ENCODE results near the gene HNRNPDL. TPM values are rescaled to one million over a fixed set of nuclear protein-coding genes. Genes with fewer than 3 reads are reported as not detected.

The HNRNPDL gene
- total and polyA plus RNA-seq, 2 of the 13 experiments (the other 11 are each of a cell fraction or from before 2014, with no cell fraction given), result 167 to 414 TPM

DNA sequence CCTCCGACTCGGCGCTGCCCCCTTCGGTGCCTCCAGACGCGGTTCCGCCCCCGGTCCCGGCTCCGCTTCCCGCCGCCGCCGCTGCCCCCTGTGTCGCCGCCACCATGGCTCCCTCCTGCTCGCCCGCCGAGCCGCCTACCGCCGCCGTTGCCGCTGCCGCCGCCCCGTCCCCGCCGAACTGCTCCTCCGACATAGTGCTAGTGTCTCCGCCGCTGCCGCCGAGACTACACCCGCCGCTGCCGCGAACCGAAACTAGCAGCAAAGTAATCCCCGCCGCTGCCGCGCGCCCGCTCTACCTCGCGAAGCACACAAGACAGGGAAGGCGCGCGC lies 56.8 kb downstream of the HNRNPDL start (continued):
- TF ChIP-seq CCAR2 (optimal IDR thresholded peaks at IDR 0.05; ENCODE audit: low read depth, low read length), result no peak
- TF ChIP-seq, protein P1, sequence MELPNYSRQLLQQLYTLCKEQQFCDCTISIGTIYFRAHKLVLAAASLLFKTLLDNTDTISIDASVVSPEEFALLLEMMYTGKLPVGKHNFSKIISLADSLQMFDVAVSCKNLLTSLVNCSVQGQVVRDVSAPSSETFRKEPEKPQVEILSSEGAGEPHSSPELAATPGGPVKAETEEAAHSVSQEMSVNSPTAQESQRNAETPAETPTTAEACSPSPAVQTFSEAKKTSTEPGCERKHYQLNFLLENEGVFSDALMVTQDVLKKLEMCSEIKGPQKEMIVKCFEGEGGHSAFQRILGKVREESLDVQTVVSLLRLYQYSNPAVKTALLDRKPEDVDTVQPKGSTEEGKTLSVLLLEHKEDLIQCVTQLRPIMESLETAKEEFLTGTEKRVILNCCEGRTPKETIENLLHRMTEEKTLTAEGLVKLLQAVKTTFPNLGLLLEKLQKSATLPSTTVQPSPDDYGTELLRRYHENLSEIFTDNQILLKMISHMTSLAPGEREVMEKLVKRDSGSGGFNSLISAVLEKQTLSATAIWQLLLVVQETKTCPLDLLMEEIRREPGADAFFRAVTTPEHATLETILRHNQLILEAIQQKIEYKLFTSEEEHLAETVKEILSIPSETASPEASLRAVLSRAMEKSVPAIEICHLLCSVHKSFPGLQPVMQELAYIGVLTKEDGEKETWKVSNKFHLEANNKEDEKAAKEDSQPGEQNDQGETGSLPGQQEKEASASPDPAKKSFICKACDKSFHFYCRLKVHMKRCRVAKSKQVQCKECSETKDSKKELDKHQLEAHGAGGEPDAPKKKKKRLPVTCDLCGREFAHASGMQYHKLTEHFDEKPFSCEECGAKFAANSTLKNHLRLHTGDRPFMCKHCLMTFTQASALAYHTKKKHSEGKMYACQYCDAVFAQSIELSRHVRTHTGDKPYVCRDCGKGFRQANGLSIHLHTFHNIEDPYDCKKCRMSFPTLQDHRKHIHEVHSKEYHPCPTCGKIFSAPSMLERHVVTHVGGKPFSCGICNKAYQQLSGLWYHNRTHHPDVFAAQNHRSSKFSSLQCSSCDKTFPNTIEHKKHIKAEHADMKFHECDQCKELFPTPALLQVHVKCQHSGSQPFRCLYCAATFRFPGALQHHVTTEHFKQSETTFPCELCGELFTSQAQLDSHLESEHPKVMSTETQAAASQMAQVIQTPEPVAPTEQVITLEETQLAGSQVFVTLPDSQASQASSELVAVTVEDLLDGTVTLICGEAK (IDR thresholded peaks at IDR 0.05), result no peak
- TF ChIP-seq, protein P1 (CRISPR knock-in tag; IDR thresholded peaks at IDR 0.05), result no peak; the same call in 1 of the 2 replicates
- TF ChIP-seq, protein P2, sequence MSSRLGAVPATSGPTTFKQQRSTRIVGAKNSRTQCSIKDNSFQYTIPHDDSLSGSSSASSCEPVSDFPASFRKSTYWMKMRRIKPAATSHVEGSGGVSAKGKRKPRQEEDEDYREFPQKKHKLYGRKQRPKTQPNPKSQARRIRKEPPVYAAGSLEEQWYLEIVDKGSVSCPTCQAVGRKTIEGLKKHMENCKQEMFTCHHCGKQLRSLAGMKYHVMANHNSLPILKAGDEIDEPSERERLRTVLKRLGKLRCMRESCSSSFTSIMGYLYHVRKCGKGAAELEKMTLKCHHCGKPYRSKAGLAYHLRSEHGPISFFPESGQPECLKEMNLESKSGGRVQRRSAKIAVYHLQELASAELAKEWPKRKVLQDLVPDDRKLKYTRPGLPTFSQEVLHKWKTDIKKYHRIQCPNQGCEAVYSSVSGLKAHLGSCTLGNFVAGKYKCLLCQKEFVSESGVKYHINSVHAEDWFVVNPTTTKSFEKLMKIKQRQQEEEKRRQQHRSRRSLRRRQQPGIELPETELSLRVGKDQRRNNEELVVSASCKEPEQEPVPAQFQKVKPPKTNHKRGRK (CRISPR knock-in tag; IDR thresholded peaks at IDR 0.05), result no peak
- TF ChIP-seq, protein P3, sequence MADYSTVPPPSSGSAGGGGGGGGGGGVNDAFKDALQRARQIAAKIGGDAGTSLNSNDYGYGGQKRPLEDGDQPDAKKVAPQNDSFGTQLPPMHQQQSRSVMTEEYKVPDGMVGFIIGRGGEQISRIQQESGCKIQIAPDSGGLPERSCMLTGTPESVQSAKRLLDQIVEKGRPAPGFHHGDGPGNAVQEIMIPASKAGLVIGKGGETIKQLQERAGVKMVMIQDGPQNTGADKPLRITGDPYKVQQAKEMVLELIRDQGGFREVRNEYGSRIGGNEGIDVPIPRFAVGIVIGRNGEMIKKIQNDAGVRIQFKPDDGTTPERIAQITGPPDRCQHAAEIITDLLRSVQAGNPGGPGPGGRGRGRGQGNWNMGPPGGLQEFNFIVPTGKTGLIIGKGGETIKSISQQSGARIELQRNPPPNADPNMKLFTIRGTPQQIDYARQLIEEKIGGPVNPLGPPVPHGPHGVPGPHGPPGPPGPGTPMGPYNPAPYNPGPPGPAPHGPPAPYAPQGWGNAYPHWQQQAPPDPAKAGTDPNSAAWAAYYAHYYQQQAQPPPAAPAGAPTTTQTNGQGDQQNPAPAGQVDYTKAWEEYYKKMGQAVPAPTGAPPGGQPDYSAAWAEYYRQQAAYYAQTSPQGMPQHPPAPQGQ (CRISPR knock-in tag; IDR thresholded peaks at IDR 0.05; ENCODE audit: borderline replicate concordance), result no peak
- TF ChIP-seq ELF3 (CRISPR knock-in tag; IDR thresholded peaks at IDR 0.05), result no peak
- no peak for TF ChIP-seq KDM5B (CRISPR knock-in tag; IDR thresholded peaks at IDR 0.05; ENCODE audit: borderline replicate concordance)
- no peak for TF ChIP-seq ZNF160 (CRISPR knock-in tag; IDR thresholded peaks at IDR 0.05)
- no peak for TF ChIP-seq FLYWCH1 (CRISPR knock-in tag; IDR thresholded peaks at IDR 0.05)
- TF ChIP-seq MYC (CRISPR knock-in tag; IDR thresholded peaks at IDR 0.05; ENCODE audit: borderline replicate concordance), result 0 out of 2 replicates have a peak, but pooled peaks have one; percentile 5
- no peak for TF ChIP-seq SUZ12 (IDR thresholded peaks at IDR 0.05; ENCODE audit: low read depth, low read length)
- TF ChIP-seq PHF20 (CRISPR knock-in tag; IDR thresholded peaks at IDR 0.05), result no peak
- TF ChIP-seq FOSL1 (CRISPR knock-in tag; IDR thresholded peaks at IDR 0.05; ENCODE audit: borderline replicate concordance), result no peak
- no peak for TF ChIP-seq ZNF746 (CRISPR knock-in tag; IDR thresholded peaks at IDR 0.05)
- no peak for TF ChIP-seq HNRNPLL (IDR thresholded peaks at IDR 0.05; ENCODE audit: low read depth, low read length, poor library complexity, severe bottlenecking)
- TF ChIP-seq ZBTB38 (CRISPR knock-in tag; IDR thresholded peaks at IDR 0.05), result no peak
- TF ChIP-seq ZNF451 (CRISPR knock-in tag; IDR thresholded peaks at IDR 0.05), result no peak
- no peak for TF ChIP-seq ZNF260 (CRISPR knock-in tag; IDR thresholded peaks at IDR 0.05; ENCODE audit: borderline replicate concordance, low read depth)
- no peak for TF ChIP-seq ZNF264 (CRISPR knock-in tag; IDR thresholded peaks at IDR 0.05)
